Psoas muscle (tissue), 8 donors: ENCODE measurements around the gene IFT122. TPM values are rescaled to one million over a fixed set of nuclear protein-coding genes. Genes with fewer than 3 reads are reported as not detected.

Source experiments
- ATAC-seq, 4 donors: fragments of 200-7000 bp; cut with Tn5 transposase; one replicate each; pipeline ENCODE4 v1.9.1; 2020; ENCODE audit warnings: moderate library complexity in 3 of 4, mild to moderate bottlenecking in 2 of 4
- DNase-seq, 2 donors: peaks; one replicate each; pipeline ENCODE4 v3.0.0-alpha.2; 2020
- H3K27ac ChIP-seq: fragments of 200-600 bp; one replicate; pipeline ENCODE4 v1.8.0; 2022
- H3K27me3 ChIP-seq, 3 donors: fragments of 200-600 bp in 1 of 3; one replicate each; pipeline versions ENCODE4 v1.6.1 to v1.8.0; 2013 to 2022; ENCODE audit warnings: low read length in 2 of 3, mild to moderate bottlenecking in 2 of 3, moderate library complexity in 1 of 3; ENCODE audit not compliant: insufficient read depth in 3 of 3
- H3K36me3 ChIP-seq, 2 donors: fragments of 200-600 bp in 1 of 2; one replicate each; pipeline versions ENCODE4 v1.6.1 to v1.8.0; 2013 to 2022; ENCODE audit warnings: low read depth in 1 of 2, mild to moderate bottlenecking in 1 of 2, moderate library complexity in 1 of 2; ENCODE audit not compliant: insufficient read depth in 1 of 2
- H3K4me1 ChIP-seq: fragments of 200-600 bp; one replicate; pipeline ENCODE4 v1.8.0; 2022
- H3K4me3 ChIP-seq: fragments of 200-600 bp; one replicate; pipeline ENCODE4 v1.8.0; 2022; ENCODE audit warnings: mild to moderate bottlenecking
- H3K9me3 ChIP-seq: fragments of 200-600 bp; one replicate; pipeline ENCODE4 v1.8.0; 2022
- WGBS, 3 donors: extraction: QIAGEN DNeasy Blood & Tissue Kit; methylation state at CpG; one replicate each; pipeline versions ENCODE4 v1.1.6 to v1.1.7; 2013; 5-methylcytosine and 5-hydroxymethylcytosine counted together
- intact Hi-C, 2 donors: fragments of 100-400 bp; cut with DNase I; formaldehyde crosslinking; loops; one replicate each; pipeline versions ENCODE4 v1.11.0 to v1.14.2; 2022
- polyA plus RNA-seq, 3 donors: library from polyadenylated mRNA; stranded (reverse); fragments of 200-250 nt; gene quantifications; one replicate each; pipeline ENCODE4 v1.2.3, GENCODE V29; 2013
- total RNA-seq, 4 donors: library from RNA; stranded (reverse); fragmentation: NEBNext Ultra II Directional in 2 of 4; extraction: Animal tissue kit (Norgen Biotek cat#: 25700) in 2 of 4; gene quantifications; one replicate each; pipeline versions ENCODE4 v1.2.1 to v1.2.4, GENCODE V29; 2021 to 2023
- TF ChIP-seq, protein P1 (sequence below): fragments of 200-600 bp; IDR thresholded peaks from one replicate; pipeline ENCODE4 v1.8.0; 2022; ENCODE audit warnings: antibody characterized with exemption
- donor health status: healthy with polysubstance abuse.
- donor health status: DM: no; HTN: no; CAD: no; lungs with moderate emphysema.
- donor health status: Bipolar disorder and iron deficiency.
- donor health status: healthy.
- donor health status: DM: yes; HTN: yes; CAD: no.
- donor health status: DM: no; HTN: no; CAD: no.
- donor health status: DM: no; HTN: no; CAD: no.
- donor health status: DM: yes; HTN: yes; CAD: no.

The IFT122 gene
- total and polyA plus RNA-seq, 7 donors = 2.3 to 7.3 (median 4.5) TPM

- no peak for ATAC-seq
- intact Hi-C loops = no loop called here
- Histone ChIP-seq H3K27me3 (no peaks in the 10 kb centered on the region), H3K4me3 (no peak overlapping the region), H3K4me1 (no peaks in the 10 kb centered on the region), H3K27ac (no peak overlapping the region), H3K36me3 (no peaks in the 10 kb centered on the region), H3K9me3 (no peaks in the 10 kb centered on the region)
- TF ChIP-seq, protein P1, sequence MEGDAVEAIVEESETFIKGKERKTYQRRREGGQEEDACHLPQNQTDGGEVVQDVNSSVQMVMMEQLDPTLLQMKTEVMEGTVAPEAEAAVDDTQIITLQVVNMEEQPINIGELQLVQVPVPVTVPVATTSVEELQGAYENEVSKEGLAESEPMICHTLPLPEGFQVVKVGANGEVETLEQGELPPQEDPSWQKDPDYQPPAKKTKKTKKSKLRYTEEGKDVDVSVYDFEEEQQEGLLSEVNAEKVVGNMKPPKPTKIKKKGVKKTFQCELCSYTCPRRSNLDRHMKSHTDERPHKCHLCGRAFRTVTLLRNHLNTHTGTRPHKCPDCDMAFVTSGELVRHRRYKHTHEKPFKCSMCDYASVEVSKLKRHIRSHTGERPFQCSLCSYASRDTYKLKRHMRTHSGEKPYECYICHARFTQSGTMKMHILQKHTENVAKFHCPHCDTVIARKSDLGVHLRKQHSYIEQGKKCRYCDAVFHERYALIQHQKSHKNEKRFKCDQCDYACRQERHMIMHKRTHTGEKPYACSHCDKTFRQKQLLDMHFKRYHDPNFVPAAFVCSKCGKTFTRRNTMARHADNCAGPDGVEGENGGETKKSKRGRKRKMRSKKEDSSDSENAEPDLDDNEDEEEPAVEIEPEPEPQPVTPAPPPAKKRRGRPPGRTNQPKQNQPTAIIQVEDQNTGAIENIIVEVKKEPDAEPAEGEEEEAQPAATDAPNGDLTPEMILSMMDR = no peak
- WGBS, 3 donors = 75 to 88% (median 85%) methylated on average over 4 of the region's 4 CpGs
- DNase-seq = no peak
Observed at GRCh38 chr3:129520960-129521359, 80.9 kb downstream of the IFT122 start.

GRCh38 chr3:129521611-129522010 is 81.6 kb downstream of the IFT122 start:
- 68 to 77% (median 71%) methylated on average over 8 of the region's 8 CpGs for WGBS, 3 donors
- H3K9me3 ChIP-seq = no peaks in the 10 kb centered on the region
- no peak for ATAC-seq
- DNase-seq = no peak
- no peaks in the 10 kb centered on the region for H3K36me3 ChIP-seq
- intact Hi-C loops = no loop called here
- no peak overlapping the region for H3K4me3 ChIP-seq
- H3K27me3 ChIP-seq = no peaks in the 10 kb centered on the region
- TF ChIP-seq, protein P1 = no peak
- H3K4me1 ChIP-seq = no peaks in the 10 kb centered on the region
- H3K27ac ChIP-seq = no peak overlapping the region

DNA sequence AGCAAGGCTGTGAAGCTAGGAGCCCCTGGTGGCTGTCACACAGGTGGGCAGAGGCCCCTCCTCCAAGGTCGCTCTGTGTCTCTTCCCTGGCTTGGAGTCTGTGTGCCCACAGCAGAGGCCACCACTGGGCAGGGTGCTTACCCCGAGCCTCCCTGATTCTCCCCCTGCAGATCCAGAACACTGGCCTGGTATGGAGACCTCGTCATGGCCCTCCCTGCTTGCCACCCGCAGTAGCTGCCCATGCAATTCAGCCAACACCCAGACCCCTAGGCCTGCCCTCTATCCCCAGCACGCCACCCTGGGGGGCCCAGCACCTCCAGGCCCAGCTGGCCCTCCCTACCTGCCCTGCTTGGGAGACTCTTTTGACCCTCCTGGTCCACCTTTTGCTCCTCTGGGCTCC is 82.9 kb downstream of the IFT122 start:
- Histone ChIP-seq H3K9me3 (no peaks in the 10 kb centered on the region), H3K4me1 (no peaks in the 10 kb centered on the region), H3K4me3 (no peak overlapping the region), H3K27ac (no peak overlapping the region), H3K36me3 (no peaks in the 10 kb centered on the region), H3K27me3 (no peaks in the 10 kb centered on the region)
- TF ChIP-seq, protein P1 = no peak
- 90 to 96% (median 93%) methylated on average over 5 of the region's 5 CpGs for WGBS, 3 donors
- DNase-seq = no peak
- intact Hi-C loops = no loop called here
- no peak for ATAC-seq

GRCh38 chr3:129524081-129524480 is 84.1 kb downstream of the IFT122 start:
- WGBS, 3 donors = 72 to 81% (median 78%) methylated on average over 4 of the region's 4 CpGs

More at GRCh38 chr3:129524081-129524480, 84.1 kb downstream of the IFT122 start:
- Histone ChIP-seq H3K27me3 (no peaks in the 10 kb centered on the region), H3K36me3 (no peaks in the 10 kb centered on the region), H3K9me3 (no peaks in the 10 kb centered on the region), H3K27ac (no peak overlapping the region), H3K4me1 (no peaks in the 10 kb centered on the region), H3K4me3 (no peak overlapping the region)
- intact Hi-C loops = no loop called here
- ATAC-seq (no peak), DNase-seq (no peak)
- TF ChIP-seq, protein P1 = no peak
